Transverse colon (tissue), 4 donors: ENCODE results near the gene PLA2G4D. TPM values are rescaled to one million over a fixed set of nuclear protein-coding genes. Genes with fewer than 3 reads are reported as not detected.

Experiments used
- DNase-seq: peaks from one replicate; pipeline ENCODE4 v3.0.0-alpha.2; 2019
- H3K27ac ChIP-seq, 4 donors: fragments of 200-600 bp; sonication (generic); 2 replicates each; pipeline ENCODE4 v1.5.1; 2016 to 2018; ENCODE audit warnings: inconsistent platforms in 4 of 4
- H3K27me3 ChIP-seq: fragments of 200-600 bp; sonication (generic); 2 replicates; pipeline ENCODE4 v1.5.1; 2017; ENCODE audit warnings: inconsistent platforms
- H3K36me3 ChIP-seq, 4 donors: fragments of 200-600 bp; sonication (generic); 2 replicates each; pipeline ENCODE4 v1.5.1; 2017 to 2019; ENCODE audit warnings: inconsistent platforms in 4 of 4
- H3K4me1 ChIP-seq, 4 donors: fragments of 200-600 bp; sonication (generic); 2 replicates each; pipeline ENCODE4 v1.5.1; 2017 to 2020; ENCODE audit warnings: inconsistent platforms in 4 of 4
- H3K4me3 ChIP-seq, 4 donors: fragments of 200-600 bp; sonication (generic); 1 replicate in 1 of 4; 2 replicates in 3 of 4; pipeline versions ENCODE4 v1.5.1 to v1.6.1; 2017 to 2019; ENCODE audit warnings: inconsistent platforms in 4 of 4
- H3K9me3 ChIP-seq, 2 donors: fragments of 200-600 bp; sonication (generic); 2 replicates each; pipeline ENCODE4 v1.5.1; 2017 to 2019; ENCODE audit warnings: inconsistent platforms in 2 of 2
- EP300 ChIP-seq: sonication (generic); formaldehyde crosslinking; IDR thresholded peaks from one replicate; pipeline ENCODE4 v1.6.1; 2017; ENCODE audit warnings: antibody characterized with exemption, low read depth
- POLR2A ChIP-seq: fragments of 450-650 bp; IDR thresholded peaks from one replicate; pipeline ENCODE4 v1.6.1; 2016; ENCODE audit warnings: antibody characterized with exemption, mild to moderate bottlenecking, moderate library complexity
- POLR2AphosphoS5 ChIP-seq, 3 donors: sonication (generic); formaldehyde crosslinking; IDR thresholded peaks; one replicate each; pipeline ENCODE4 v1.6.1; 2016; ENCODE audit warnings: antibody characterized with exemption in 3 of 3
- WGBS, 2 donors: methylation state at CpG; one replicate each; pipeline ENCODE4 v1.1.5; 2018; ENCODE audit warnings: low coverage in 1 of 2; 5-methylcytosine and 5-hydroxymethylcytosine counted together
- in situ Hi-C, 4 donors: fragments of 200-750 bp; cut with MboI; loops; one replicate each; pipeline versions ENCODE4 v1.15.0 to v1.15.1; 2017; ENCODE audit warnings: low sequenced_read_pairs in 3 of 4, low pct_ligation_motif_present in 1 of 4, low pct_unique_long_range_greater_than_20kb in 1 of 4
- intact Hi-C: fragments of 100-400 bp; cut with DNase I; formaldehyde crosslinking; loops from one replicate; pipeline ENCODE4 v1.15.1; 2023; ENCODE audit warnings: low total_unique reads
- total RNA-seq, 4 donors: library from RNA; depleted of rRNA; stranded (reverse); fragments of >200 nt; gene quantifications; one replicate each; pipeline ENCODE4 v1.1.0, GENCODE V29; 2016
- TF ChIP-seq, protein P1 (sequence below), 5 experiments: fragments of 200-600 bp in 3 of 5; fragments of 450-650 bp in 2 of 5; sonication (generic) in 3 of 5; IDR thresholded peaks; 1 replicate in 2 of 5; 2 replicates in 3 of 5; pipeline ENCODE4 v1.5.1; 2016 to 2017; ENCODE audit warnings: antibody characterized with exemption in 5 of 5, inconsistent platforms in 3 of 5, mild to moderate bottlenecking in 2 of 5, moderate library complexity in 1 of 5

PLA2G4D gene
- total RNA-seq, 4 donors from 2014 or later, result 0.16 TPM; not detected in 3

DNA sequence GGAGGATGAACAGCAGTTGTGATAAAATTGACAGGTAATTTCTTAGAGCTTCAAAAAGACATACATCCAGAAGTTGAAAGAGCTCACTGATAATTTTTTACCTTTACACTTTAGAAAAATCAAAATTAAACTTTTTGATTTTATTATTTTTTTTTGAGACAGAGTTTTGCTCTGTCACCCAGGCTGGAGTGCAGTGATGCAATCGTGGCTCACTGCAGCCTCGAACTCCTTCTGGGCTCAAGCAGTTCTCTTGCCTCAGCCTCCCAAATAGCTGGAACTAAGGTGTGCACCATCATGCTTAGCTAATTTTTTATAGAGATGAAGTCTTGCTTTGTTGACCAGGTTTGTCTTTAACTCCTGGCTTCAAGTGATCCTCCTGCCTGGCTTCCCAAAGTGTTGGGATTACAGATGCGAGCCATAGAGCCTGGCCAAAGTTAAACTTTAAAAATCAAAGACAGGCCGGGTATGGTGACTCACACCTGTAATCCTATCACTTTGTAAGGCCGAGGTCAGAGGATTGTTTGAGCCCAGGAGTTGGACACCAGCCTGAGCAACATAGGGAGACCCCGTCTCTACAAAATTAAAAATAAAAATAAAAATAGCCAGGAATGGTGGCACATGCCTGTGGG, 40.4 kb upstream of the PLA2G4D start:
- Histone ChIP-seq H3K4me3 (no peak overlapping the region), H3K27ac (no peak overlapping the region), H3K4me1 (peaks cover 0 to 10% (median 6%) of the 10 kb centered on the region in 4 donors), H3K9me3 (peaks cover 2 to 10% of the 10 kb centered on the region in 2 donors), H3K36me3 (no peaks in the 10 kb centered on the region), H3K27me3 (no peaks in the 10 kb centered on the region)
- TF ChIP-seq POLR2A (no peak), EP300 (no peak)
- TF ChIP-seq, protein P1, sequence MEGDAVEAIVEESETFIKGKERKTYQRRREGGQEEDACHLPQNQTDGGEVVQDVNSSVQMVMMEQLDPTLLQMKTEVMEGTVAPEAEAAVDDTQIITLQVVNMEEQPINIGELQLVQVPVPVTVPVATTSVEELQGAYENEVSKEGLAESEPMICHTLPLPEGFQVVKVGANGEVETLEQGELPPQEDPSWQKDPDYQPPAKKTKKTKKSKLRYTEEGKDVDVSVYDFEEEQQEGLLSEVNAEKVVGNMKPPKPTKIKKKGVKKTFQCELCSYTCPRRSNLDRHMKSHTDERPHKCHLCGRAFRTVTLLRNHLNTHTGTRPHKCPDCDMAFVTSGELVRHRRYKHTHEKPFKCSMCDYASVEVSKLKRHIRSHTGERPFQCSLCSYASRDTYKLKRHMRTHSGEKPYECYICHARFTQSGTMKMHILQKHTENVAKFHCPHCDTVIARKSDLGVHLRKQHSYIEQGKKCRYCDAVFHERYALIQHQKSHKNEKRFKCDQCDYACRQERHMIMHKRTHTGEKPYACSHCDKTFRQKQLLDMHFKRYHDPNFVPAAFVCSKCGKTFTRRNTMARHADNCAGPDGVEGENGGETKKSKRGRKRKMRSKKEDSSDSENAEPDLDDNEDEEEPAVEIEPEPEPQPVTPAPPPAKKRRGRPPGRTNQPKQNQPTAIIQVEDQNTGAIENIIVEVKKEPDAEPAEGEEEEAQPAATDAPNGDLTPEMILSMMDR (IDR thresholded peaks at IDR 0.05), result no peak
- in situ Hi-C loops, result loop anchor here in 2 of 4 donors (10.0 kb wide), 2 partner anchors 70 to 140 kb away; no protein-coding TSS in a partner anchor
- DNase-seq, result no peak
- 67 to 79% methylated on average over 2 to 6 of the region's 6 CpGs for WGBS, 2 donors
- intact Hi-C loops, result no loop called here

DNA sequence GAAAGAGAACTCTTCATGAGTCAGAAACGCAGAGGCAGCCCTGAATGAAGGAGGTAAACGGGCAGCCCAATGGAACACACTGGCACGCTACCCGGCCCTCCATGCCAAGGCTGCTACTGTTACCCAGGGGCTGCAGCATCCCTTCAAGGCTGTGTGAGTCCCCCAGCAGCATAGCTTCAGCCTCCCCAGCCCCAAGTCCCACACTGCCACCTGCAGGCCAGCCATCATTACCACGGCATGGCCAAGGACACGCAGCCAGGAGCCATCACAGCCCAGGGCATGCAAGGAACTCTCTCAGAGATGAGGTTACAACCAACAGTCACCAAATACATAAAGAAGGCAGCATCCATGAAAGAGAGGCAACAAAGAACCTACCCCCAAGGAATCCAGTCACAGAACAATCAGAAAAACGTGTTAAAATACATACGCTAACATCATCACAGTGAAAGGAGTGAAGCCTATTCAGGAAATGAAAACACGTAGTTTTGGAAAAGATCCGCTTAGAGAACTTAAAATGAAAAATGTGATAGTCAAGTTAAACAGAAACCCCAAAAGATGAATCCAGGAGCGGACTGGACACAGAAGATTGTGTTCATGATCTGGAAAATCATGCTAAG, 39.6 kb upstream of the PLA2G4D start:
- Histone ChIP-seq H3K27me3 (no peaks in the 10 kb centered on the region), H3K36me3 (no peaks in the 10 kb centered on the region), H3K9me3 (peaks cover 2 to 10% of the 10 kb centered on the region in 2 donors), H3K4me3 (no peak overlapping the region), H3K4me1 (peaks cover 0 to 4% (median 0%) of the 10 kb centered on the region in 4 donors), H3K27ac (no peak overlapping the region)
- intact Hi-C loops, result no loop called here
- 63 to 79% methylated on average over 6 to 11 of the region's 11 CpGs for WGBS, 2 donors
- TF ChIP-seq, protein P1 (IDR thresholded peaks at IDR 0.05), result peak; percentile 48 to 70 (median 64)
- TF ChIP-seq POLR2A, result no peak
- DNase-seq, result peak; percentile 79
- in situ Hi-C loops, result loop anchor here in 2 of 4 donors (10.0 kb wide), 2 partner anchors 69 to 139 kb away; no protein-coding TSS in a partner anchor

DNA sequence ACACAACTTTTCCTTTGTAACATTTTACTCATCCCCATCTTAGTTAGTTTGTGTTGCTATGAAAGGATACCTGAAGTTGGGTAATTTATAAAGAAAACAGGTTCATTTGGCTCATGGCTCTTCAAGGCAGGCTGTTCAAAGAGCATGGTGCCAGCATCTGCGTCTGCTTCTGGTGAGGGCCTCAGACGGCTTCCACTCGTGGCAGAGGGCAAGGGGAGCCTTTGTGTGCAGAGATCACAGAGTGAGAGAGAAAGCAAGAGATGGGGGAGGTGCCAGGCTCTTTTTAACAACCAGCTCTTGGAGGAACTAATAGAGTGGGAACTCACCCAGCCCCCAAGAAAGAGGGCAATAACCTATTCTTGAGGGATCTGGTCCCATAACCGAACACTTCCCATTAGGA, 39.0 kb upstream of the PLA2G4D start:
- H3K27ac ChIP-seq, result no peak overlapping the region
- in situ Hi-C loops, result loop anchor here in 2 of 4 donors (10.0 kb wide), 2 partner anchors 69 to 139 kb away; no protein-coding TSS in a partner anchor
- no peaks in the 10 kb centered on the region for H3K4me1 ChIP-seq
- H3K4me3 ChIP-seq, result no peak overlapping the region
- TF ChIP-seq POLR2AphosphoS5 (IDR thresholded peaks at IDR 0.05) (no peak), POLR2A (no peak), EP300 (no peak)
- TF ChIP-seq, protein P1 (IDR thresholded peaks at IDR 0.05), result no peak
- intact Hi-C loops, result no loop called here
- H3K9me3 ChIP-seq, result peaks cover 2 to 10% of the 10 kb centered on the region in 2 donors
- DNase-seq, result no peak
- 84 to 89% methylated on average over 2 to 4 of the region's 4 CpGs for WGBS, 2 donors
- H3K27me3 ChIP-seq, result no peaks in the 10 kb centered on the region
- no peaks in the 10 kb centered on the region for H3K36me3 ChIP-seq

DNA sequence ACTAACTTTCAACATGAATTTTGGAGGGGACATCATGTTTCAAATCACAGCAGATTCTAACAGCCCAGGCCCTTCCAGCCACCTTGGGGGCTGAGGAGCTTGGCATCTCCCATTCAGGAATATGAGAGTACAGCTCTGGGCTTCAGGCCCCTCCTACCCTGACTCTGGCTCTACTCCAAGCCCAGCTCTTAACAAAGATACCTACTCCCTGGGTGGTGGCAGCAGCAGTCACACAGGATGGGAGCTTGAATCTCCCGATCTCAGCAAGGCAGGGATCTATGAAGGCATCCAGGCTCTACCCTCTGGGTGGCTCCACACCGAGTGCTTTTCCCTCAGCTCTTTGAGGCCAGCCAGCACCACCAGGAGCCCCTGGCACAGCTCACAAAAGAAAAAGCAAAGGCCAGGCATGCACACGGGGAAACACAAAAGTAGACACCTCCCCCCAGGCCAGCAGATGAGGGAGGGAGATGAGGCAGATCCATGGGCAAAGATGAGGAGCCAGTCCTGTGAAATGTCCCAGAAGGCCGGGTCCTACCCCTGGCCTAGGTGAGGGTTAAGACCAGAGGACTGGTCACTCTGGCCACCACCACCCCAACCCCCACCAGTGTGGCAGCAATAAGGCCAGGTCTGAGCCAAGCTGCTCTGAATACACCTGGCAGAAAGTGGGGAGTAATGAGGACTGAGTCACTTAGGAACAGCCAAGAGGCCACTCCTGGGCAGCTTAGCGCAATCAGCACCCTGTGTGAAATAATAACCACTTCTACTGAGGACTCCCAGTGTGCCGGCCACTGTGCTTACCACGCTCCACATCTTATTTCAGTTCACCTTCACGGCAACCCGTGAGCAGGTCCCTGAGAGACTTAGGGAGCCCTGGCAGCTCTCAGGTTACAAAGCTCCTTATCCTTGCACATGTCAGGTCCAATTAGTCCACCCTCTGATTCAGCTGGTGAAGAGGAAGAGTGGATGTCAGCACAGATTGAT, 37.8 kb upstream of the PLA2G4D start:
- H3K36me3 ChIP-seq, result no peaks in the 10 kb centered on the region
- TF ChIP-seq POLR2A, result no peak
- no peak for TF ChIP-seq EP300
- TF ChIP-seq, protein P1 (IDR thresholded peaks at IDR 0.05), result no peak
- TF ChIP-seq POLR2AphosphoS5 (IDR thresholded peaks at IDR 0.05), result no peak
- H3K4me3 ChIP-seq, result no peak overlapping the region
- DNase-seq, result no peak
- no peaks in the 10 kb centered on the region for H3K4me1 ChIP-seq
- H3K27ac ChIP-seq, result no peak overlapping the region
- intact Hi-C loops, result no loop called here
- H3K9me3 ChIP-seq, result no peaks in the 10 kb centered on the region
- no peaks in the 10 kb centered on the region for H3K27me3 ChIP-seq
- WGBS, 2 donors, result 78 to 90% methylated on average over 2 to 7 of the region's 9 CpGs
- in situ Hi-C loops, result loop anchor here in 2 of 4 donors (10.0 kb wide), 2 partner anchors 67 to 137 kb away; no protein-coding TSS in a partner anchor
